PC-3 (cell line): ENCODE results near the gene UGT1A8.

ENCODE experiments used
- EZH2 ChIP-seq: fragments of 300-600 bp; sonication (generic); IDR thresholded peaks from one replicate; pipeline ENCODE4 v1.6.1; 2017; ENCODE audit warnings: antibody characterized with exemption, mild to moderate bottlenecking, low read length; ENCODE audit not compliant: unreplicated experiment
- EZH2phosphoT487 ChIP-seq: fragments of 300-600 bp; sonication (generic); IDR thresholded peaks from 2 replicates; pipeline ENCODE4 v1.6.1; 2018; ENCODE audit warnings: mild to moderate bottlenecking, antibody characterized with exemption, low read length, borderline replicate concordance
- TF ChIP-seq, protein P1 (sequence below): fragments of 300-600 bp; sonication (generic); conservative IDR thresholded peaks from 2 replicates; pipeline ENCODE4 v1.5.1; 2017; ENCODE audit warnings: antibody characterized with exemption, low read depth, mild to moderate bottlenecking, low read length

- TF ChIP-seq, protein P1, sequence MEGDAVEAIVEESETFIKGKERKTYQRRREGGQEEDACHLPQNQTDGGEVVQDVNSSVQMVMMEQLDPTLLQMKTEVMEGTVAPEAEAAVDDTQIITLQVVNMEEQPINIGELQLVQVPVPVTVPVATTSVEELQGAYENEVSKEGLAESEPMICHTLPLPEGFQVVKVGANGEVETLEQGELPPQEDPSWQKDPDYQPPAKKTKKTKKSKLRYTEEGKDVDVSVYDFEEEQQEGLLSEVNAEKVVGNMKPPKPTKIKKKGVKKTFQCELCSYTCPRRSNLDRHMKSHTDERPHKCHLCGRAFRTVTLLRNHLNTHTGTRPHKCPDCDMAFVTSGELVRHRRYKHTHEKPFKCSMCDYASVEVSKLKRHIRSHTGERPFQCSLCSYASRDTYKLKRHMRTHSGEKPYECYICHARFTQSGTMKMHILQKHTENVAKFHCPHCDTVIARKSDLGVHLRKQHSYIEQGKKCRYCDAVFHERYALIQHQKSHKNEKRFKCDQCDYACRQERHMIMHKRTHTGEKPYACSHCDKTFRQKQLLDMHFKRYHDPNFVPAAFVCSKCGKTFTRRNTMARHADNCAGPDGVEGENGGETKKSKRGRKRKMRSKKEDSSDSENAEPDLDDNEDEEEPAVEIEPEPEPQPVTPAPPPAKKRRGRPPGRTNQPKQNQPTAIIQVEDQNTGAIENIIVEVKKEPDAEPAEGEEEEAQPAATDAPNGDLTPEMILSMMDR: no peak
- TF ChIP-seq EZH2phosphoT487 (no peak), EZH2 (no peak)
Observed at GRCh38 chr2:233688341-233688740, 70.9 kb downstream of the UGT1A8 start.
